WTC11 (cell line): Measurements from ENCODE around the gene C19orf85. TPM values are rescaled to one million over a fixed set of nuclear protein-coding genes. Genes with fewer than 3 reads are reported as not detected.

ENCODE experiments used
- ATAC-seq: fragments of 200-7000 bp; cut with Tn5 transposase; 2 replicates; pipeline ENCODE4 v1.10.0; 2021; ENCODE audit warnings: mild to moderate bottlenecking, moderate library complexity
- CTCF ChIA-PET: fragments of 300-600 bp; sonication (Branson Sonifier 250); formaldehyde crosslinking; loops from one replicate; lab custom pipeline; 2021; ENCODE audit warnings: antibody characterized with exemption; lab: Charles Lee
- POLR2A ChIA-PET: fragments of 350-600 bp; sonication (Branson Sonifier 250); formaldehyde crosslinking; loops from one replicate; lab custom pipeline; 2021; ENCODE audit warnings: antibody characterized with exemption; lab: Charles Lee
- DNase-seq: peaks from one replicate; pipeline ENCODE4 v3.0.0; 2021; ENCODE audit warnings: low spot score
- H3K27ac Mint-ChIP-seq: 2 replicates; pipeline ENCODE4 v1.8.0; 2021; ENCODE audit warnings: mixed read lengths
- H3K27me3 Mint-ChIP-seq: 2 replicates; pipeline ENCODE4 v1.8.0; 2021; ENCODE audit warnings: low read depth, mild to moderate bottlenecking, moderate library complexity, mixed read lengths
- H3K36me3 Mint-ChIP-seq: 2 replicates; pipeline ENCODE4 v1.8.0; 2021; ENCODE audit warnings: mixed read lengths
- H3K4me1 Mint-ChIP-seq: 2 replicates; pipeline ENCODE4 v1.8.0; 2022; ENCODE audit warnings: mixed read lengths
- H3K4me3 Mint-ChIP-seq: 2 replicates; pipeline ENCODE4 v1.8.0; 2021; ENCODE audit warnings: mild to moderate bottlenecking, moderate library complexity, mixed read lengths
- H3K9me3 Mint-ChIP-seq: 2 replicates; pipeline ENCODE4 v1.8.0; 2021; ENCODE audit warnings: mixed read lengths
- CREM ChIP-seq: sonication (generic); formaldehyde crosslinking; IDR thresholded peaks from 2 replicates; pipeline ENCODE4 v1.8.1; 2022; ENCODE audit warnings: mild to moderate bottlenecking, missing genetic modification reagents, moderate library complexity
- ETV6 ChIP-seq: sonication (generic); formaldehyde crosslinking; IDR thresholded peaks from 2 replicates; pipeline ENCODE4 v1.8.1; 2022; ENCODE audit warnings: mild to moderate bottlenecking, missing genetic modification reagents
- JAZF1 ChIP-seq: fragments of 250-450 bp; sonication (Bioruptor Pico); IDR thresholded peaks from 2 replicates; pipeline ENCODE4 v1.9.0; 2021; ENCODE audit warnings: moderate library complexity, mild to moderate bottlenecking, inconsistent platforms
- NFATC4 ChIP-seq: fragments of 250-450 bp; sonication (Bioruptor Pico); IDR thresholded peaks from 2 replicates; pipeline ENCODE4 v1.9.0; 2021; ENCODE audit warnings: mild to moderate bottlenecking
- NR3C1 ChIP-seq: sonication (generic); formaldehyde crosslinking; conservative IDR thresholded peaks from 2 replicates; pipeline ENCODE4 v1.8.1; 2023; ENCODE audit warnings: low read depth, mild to moderate bottlenecking, missing genetic modification reagents
- RELA ChIP-seq: sonication (generic); formaldehyde crosslinking; IDR thresholded peaks from 2 replicates; pipeline ENCODE4 v1.8.1; 2022; ENCODE audit warnings: missing genetic modification reagents, mild to moderate bottlenecking, borderline replicate concordance
- RORB ChIP-seq: fragments of 250-450 bp; sonication (Bioruptor Pico); IDR thresholded peaks from 2 replicates; pipeline ENCODE4 v1.9.0; 2021; ENCODE audit warnings: mild to moderate bottlenecking
- SP1 ChIP-seq: sonication (generic); formaldehyde crosslinking; conservative IDR thresholded peaks from 2 replicates; pipeline ENCODE4 v1.8.1; 2022; ENCODE audit warnings: missing genetic modification reagents
- TCF7 ChIP-seq: sonication (generic); formaldehyde crosslinking; IDR thresholded peaks from 2 replicates; pipeline ENCODE4 v1.8.0; 2022; ENCODE audit warnings: mild to moderate bottlenecking, low read depth, missing genetic modification reagents, moderate library complexity
- TEAD1 ChIP-seq: sonication (generic); formaldehyde crosslinking; IDR thresholded peaks from 2 replicates; pipeline ENCODE4 v1.8.0; 2022; ENCODE audit warnings: mild to moderate bottlenecking, missing genetic modification reagents
- ZNF121 ChIP-seq: sonication (generic); formaldehyde crosslinking; IDR thresholded peaks from 2 replicates; pipeline ENCODE4 v1.8.0; 2023; ENCODE audit warnings: missing genetic modification reagents
- ZNF219 ChIP-seq: sonication (generic); formaldehyde crosslinking; IDR thresholded peaks from 2 replicates; pipeline ENCODE4 v1.8.0; 2023; ENCODE audit warnings: missing genetic modification reagents, mild to moderate bottlenecking, borderline replicate concordance
- ZNF416 ChIP-seq: fragments of 250-450 bp; sonication (Bioruptor Pico); IDR thresholded peaks from 2 replicates; pipeline ENCODE4 v1.9.0; 2021; ENCODE audit warnings: mild to moderate bottlenecking, inconsistent platforms
- total RNA-seq: library from RNA; stranded (reverse); gene quantifications from 3 replicates; pipeline ENCODE4 v1.2.3, GENCODE V29; 2021
- TF ChIP-seq, protein P1 (sequence below): sonication (generic); formaldehyde crosslinking; IDR thresholded peaks from 2 replicates; pipeline ENCODE4 v1.8.1; 2023; ENCODE audit warnings: mild to moderate bottlenecking, missing genetic modification reagents, moderate library complexity
- TF ChIP-seq, protein P2 (sequence below): sonication (generic); formaldehyde crosslinking; IDR thresholded peaks from 2 replicates; pipeline ENCODE4 v1.8.0; 2022; ENCODE audit warnings: mild to moderate bottlenecking, missing genetic modification reagents
- TF ChIP-seq, protein P3 (sequence below): fragments of 200-600 bp; IDR thresholded peaks from 2 replicates; pipeline ENCODE4 v1.8.0; 2022; ENCODE audit warnings: antibody characterized with exemption
- TF ChIP-seq, protein P4 (sequence below): sonication (generic); formaldehyde crosslinking; IDR thresholded peaks from 2 replicates; pipeline ENCODE4 v1.8.0; 2023; ENCODE audit warnings: missing genetic modification reagents
- TF ChIP-seq, protein P5 (sequence below): sonication (generic); formaldehyde crosslinking; IDR thresholded peaks from 2 replicates; pipeline ENCODE4 v1.8.0; 2022; ENCODE audit warnings: mild to moderate bottlenecking, missing genetic modification reagents
- TF ChIP-seq, protein P6 (sequence below): sonication (generic); formaldehyde crosslinking; IDR thresholded peaks from 2 replicates; pipeline ENCODE4 v1.8.1; 2023; ENCODE audit warnings: mild to moderate bottlenecking, moderate library complexity, missing genetic modification reagents

Gene C19orf85
- total RNA-seq, 1 experiment from 2014 or later = 2.2 TPM

DNA sequence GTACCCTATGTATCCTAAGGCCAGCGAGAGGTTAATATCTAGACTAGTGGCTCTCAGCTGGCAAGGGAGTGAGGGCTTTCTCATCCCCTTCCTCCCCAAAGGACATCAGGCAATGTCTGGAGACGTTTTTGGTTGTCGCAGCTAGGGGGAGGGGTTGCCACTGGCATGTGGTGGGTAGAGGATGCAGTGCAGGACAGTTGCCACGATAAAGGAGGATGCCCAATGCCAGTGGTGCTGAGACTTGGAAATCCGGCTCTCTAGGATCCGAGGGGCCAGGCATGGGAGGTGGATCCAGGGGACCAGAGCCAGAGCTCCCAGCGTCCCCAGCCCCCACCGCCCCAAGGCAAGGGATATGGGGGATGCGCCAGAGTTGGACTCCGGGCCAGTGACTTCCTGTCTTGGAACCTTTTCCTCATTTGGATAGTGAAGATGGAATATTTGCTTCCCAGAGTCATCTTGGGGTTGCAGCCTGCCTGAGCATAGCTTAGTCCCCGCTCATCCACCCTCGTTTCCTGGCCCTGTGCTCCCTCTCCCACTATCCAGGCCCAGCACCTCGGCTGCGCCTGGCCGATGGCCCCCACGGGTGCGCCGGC is 28.6 kb upstream of the C19orf85 start:
- ChIA-PET CTCF (interaction anchor here (0.8 to 13.5 kb wide), 4 partner anchors 11 to 40 kb away, joined by 3 to 96 read pairs (median 4); partner anchors contain the start of gene ISOC2), POLR2A (no interaction called here)
- TF ChIP-seq NFATC4 (CRISPR knock-in tag) (no peak), RELA (CRISPR knock-in tag) (no peak), JAZF1 (no peak), CREM (CRISPR knock-in tag) (no peak), TEAD1 (CRISPR knock-in tag) (no peak), RORB (CRISPR knock-in tag) (no peak), NR3C1 (CRISPR knock-in tag) (no peak), SP1 (no peak), ZNF416 (CRISPR knock-in tag) (no peak), ETV6 (CRISPR knock-in tag) (no peak)
- TF ChIP-seq, protein P1, sequence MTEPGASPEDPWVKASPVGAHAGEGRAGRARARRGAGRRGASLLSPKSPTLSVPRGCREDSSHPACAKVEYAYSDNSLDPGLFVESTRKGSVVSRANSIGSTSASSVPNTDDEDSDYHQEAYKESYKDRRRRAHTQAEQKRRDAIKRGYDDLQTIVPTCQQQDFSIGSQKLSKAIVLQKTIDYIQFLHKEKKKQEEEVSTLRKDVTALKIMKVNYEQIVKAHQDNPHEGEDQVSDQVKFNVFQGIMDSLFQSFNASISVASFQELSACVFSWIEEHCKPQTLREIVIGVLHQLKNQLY (CRISPR knock-in tag) = no peak
- TF ChIP-seq, protein P2, sequence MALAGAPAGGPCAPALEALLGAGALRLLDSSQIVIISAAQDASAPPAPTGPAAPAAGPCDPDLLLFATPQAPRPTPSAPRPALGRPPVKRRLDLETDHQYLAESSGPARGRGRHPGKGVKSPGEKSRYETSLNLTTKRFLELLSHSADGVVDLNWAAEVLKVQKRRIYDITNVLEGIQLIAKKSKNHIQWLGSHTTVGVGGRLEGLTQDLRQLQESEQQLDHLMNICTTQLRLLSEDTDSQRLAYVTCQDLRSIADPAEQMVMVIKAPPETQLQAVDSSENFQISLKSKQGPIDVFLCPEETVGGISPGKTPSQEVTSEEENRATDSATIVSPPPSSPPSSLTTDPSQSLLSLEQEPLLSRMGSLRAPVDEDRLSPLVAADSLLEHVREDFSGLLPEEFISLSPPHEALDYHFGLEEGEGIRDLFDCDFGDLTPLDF (CRISPR knock-in tag) = no peak
- TF ChIP-seq, protein P3, sequence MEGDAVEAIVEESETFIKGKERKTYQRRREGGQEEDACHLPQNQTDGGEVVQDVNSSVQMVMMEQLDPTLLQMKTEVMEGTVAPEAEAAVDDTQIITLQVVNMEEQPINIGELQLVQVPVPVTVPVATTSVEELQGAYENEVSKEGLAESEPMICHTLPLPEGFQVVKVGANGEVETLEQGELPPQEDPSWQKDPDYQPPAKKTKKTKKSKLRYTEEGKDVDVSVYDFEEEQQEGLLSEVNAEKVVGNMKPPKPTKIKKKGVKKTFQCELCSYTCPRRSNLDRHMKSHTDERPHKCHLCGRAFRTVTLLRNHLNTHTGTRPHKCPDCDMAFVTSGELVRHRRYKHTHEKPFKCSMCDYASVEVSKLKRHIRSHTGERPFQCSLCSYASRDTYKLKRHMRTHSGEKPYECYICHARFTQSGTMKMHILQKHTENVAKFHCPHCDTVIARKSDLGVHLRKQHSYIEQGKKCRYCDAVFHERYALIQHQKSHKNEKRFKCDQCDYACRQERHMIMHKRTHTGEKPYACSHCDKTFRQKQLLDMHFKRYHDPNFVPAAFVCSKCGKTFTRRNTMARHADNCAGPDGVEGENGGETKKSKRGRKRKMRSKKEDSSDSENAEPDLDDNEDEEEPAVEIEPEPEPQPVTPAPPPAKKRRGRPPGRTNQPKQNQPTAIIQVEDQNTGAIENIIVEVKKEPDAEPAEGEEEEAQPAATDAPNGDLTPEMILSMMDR = no peak
- H3K4me3 Mint-ChIP-seq = no peak overlapping the region
- H3K27me3 Mint-ChIP-seq = peaks cover 12% of the 10 kb centered on the region
- H3K9me3 Mint-ChIP-seq = no peaks in the 10 kb centered on the region
- H3K36me3 Mint-ChIP-seq = no peaks in the 10 kb centered on the region
- peaks cover 2% of the 10 kb centered on the region; the same call in 1 of the 2 replicates for H3K4me1 Mint-ChIP-seq
- ATAC-seq (no peak), DNase-seq (no peak)
- no peak overlapping the region for H3K27ac Mint-ChIP-seq

DNA sequence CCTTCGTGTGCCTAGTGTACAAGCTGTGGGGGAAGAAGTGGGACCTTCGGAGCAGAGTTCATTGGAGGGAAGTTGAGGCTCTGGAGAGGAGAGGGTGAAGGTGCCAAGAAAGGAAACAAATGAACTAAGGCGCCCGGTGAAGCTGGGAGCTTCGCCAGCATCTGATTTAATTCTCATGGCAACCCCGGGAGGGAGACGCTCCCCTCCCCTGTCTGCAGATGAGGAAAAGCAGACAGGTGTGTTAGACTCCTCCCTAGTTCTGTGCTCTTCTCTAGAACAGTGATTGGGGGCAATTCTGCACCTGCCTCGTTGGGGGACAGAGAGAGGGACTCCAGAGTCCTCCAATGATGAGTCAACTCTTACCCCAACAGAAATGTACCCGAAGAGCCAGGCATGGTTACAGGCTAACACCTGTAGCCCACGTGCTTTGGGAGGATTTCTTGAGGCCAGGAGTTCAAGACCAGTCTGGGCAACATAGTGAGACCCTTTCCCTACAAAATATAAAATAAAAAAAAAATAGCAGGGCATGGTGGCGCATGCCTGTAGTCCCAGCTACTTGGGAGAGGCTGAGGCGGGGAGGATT is 27.9 kb upstream of the C19orf85 start:
- Mint-ChIP-seq H3K27ac (no peak overlapping the region), H3K4me3 (no peak overlapping the region), H3K9me3 (no peaks in the 10 kb centered on the region), H3K27me3 (peaks cover 7% of the 10 kb centered on the region), H3K36me3 (no peaks in the 10 kb centered on the region), H3K4me1 (peaks cover 7% of the 10 kb centered on the region)
- ATAC-seq (no peak), DNase-seq (no peak)
- TF ChIP-seq ZNF121 (CRISPR knock-in tag) (0 out of 2 replicates have a peak, but pooled peaks have one; percentile 12), TCF7 (CRISPR knock-in tag) (no peak), ZNF219 (no peak)
- TF ChIP-seq, protein P4, sequence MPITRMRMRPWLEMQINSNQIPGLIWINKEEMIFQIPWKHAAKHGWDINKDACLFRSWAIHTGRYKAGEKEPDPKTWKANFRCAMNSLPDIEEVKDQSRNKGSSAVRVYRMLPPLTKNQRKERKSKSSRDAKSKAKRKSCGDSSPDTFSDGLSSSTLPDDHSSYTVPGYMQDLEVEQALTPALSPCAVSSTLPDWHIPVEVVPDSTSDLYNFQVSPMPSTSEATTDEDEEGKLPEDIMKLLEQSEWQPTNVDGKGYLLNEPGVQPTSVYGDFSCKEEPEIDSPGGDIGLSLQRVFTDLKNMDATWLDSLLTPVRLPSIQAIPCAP (CRISPR knock-in tag) = no peak
- TF ChIP-seq, protein P5, sequence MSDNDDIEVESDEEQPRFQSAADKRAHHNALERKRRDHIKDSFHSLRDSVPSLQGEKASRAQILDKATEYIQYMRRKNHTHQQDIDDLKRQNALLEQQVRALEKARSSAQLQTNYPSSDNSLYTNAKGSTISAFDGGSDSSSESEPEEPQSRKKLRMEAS (CRISPR knock-in tag) = no peak
- TF ChIP-seq, protein P6, sequence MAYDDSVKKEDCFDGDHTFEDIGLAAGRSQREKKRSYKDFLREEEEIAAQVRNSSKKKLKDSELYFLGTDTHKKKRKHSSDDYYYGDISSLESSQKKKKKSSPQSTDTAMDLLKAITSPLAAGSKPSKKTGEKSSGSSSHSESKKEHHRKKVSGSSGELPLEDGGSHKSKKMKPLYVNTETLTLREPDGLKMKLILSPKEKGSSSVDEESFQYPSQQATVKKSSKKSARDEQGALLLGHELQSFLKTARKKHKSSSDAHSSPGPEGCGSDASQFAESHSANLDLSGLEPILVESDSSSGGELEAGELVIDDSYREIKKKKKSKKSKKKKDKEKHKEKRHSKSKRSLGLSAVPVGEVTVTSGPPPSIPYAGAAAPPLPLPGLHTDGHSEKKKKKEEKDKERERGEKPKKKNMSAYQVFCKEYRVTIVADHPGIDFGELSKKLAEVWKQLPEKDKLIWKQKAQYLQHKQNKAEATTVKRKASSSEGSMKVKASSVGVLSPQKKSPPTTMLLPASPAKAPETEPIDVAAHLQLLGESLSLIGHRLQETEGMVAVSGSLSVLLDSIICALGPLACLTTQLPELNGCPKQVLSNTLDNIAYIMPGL (CRISPR knock-in tag) = no peak
- CTCF ChIA-PET = interaction anchor here (0.8 to 13.5 kb wide), 4 partner anchors 12 to 39 kb away, joined by 3 to 96 read pairs (median 4); partner anchors contain the start of gene ISOC2
- POLR2A ChIA-PET = no interaction called here
